Measurements from ENCODE around the gene RNASE3.
"Not testable (repeated sequence)": the region's sequence is repeated elsewhere in the genome, so short reads cannot be mapped to it uniquely, and the experiment has no call there.

RNASE3 gene

DNA sequence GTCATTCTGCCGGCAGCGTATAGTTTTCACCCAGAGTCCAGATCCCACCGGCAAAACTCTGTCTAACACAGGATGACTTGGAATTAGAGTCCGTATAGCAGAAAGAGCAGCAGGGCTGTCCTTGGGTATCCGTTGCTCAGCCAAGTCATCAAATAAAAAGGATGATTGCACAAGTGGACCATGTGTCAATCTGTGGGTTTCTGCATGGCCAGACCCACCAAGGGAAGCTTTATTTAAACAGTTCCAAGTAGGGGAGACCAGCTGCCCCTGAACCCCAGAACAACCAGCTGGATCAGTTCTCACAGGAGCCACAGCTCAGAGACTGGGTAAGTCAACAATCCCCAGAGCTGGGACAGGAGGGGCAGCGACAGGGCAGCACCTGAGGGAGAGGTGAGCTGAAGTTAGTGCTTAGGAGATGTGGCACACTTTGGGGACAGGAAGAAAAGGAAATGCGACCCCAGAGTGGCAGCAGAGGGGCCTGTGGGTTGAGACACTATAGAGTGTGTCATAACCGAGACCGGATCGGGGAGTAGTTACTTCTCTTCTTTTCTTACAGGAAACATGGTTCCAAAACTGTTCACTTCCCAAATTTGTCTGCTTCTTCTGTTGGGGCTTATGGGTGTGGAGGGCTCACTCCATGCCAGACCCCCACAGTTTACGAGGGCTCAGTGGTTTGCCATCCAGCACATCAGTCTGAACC lies at the start of gene RNASE3:
Gene RNASE3, plus strand, starts transcription at position 260 of the 700 bp plus-strand sequence. Its CDS starts 302 bp downstream, at position 562.
- DNase-seq = not testable (repeated sequence)

- no peak for DNase-seq
These were observed 44.6 kb upstream of the RNASE3 start for GRCh38 chr14:20846560-20846959.

- no peak for DNase-seq
These were observed 42.8 kb upstream of the RNASE3 start for GRCh38 chr14:20848316-20848954.

GRCh38 chr14:20848955-20849570 lies 42.1 kb upstream of the RNASE3 start:
- DNase-seq = no peak

- DNase-seq = no peak
These were observed 38.1 kb upstream of the RNASE3 start for GRCh38 chr14:20853042-20853441.

GRCh38 chr14:20855652-20856291 lies 35.4 kb upstream of the RNASE3 start:
- DNase-seq = no peak

DNA sequence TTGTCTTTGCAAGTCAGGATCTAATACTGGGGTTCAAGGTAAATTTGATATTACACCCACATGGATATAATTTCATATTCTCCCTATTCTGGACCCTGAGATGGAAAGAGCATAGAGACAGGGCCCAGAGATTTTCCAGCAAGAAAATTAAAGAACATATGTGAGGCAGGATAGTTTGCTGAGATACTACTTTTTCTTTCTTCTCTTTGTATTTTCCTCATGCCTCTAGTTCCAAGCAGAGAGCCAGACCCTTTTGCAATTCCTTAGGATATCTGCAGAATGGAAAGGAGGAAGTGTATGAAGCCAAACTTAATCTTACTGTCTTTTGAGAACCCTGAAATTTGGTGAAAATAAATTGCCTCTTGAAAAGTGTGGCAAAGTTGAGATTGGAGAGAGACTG lies 34.0 kb upstream of the RNASE3 start:
- no peak for DNase-seq

- DNase-seq = no peak
These were observed 33.4 kb upstream of the RNASE3 start for GRCh38 chr14:20857630-20858261.

- DNase-seq = no peak
These were observed 25.0 kb upstream of the RNASE3 start for GRCh38 chr14:20866194-20866593.

- no peak for DNase-seq
These were observed 24.2 kb upstream of the RNASE3 start for GRCh38 chr14:20866963-20867362.

DNA sequence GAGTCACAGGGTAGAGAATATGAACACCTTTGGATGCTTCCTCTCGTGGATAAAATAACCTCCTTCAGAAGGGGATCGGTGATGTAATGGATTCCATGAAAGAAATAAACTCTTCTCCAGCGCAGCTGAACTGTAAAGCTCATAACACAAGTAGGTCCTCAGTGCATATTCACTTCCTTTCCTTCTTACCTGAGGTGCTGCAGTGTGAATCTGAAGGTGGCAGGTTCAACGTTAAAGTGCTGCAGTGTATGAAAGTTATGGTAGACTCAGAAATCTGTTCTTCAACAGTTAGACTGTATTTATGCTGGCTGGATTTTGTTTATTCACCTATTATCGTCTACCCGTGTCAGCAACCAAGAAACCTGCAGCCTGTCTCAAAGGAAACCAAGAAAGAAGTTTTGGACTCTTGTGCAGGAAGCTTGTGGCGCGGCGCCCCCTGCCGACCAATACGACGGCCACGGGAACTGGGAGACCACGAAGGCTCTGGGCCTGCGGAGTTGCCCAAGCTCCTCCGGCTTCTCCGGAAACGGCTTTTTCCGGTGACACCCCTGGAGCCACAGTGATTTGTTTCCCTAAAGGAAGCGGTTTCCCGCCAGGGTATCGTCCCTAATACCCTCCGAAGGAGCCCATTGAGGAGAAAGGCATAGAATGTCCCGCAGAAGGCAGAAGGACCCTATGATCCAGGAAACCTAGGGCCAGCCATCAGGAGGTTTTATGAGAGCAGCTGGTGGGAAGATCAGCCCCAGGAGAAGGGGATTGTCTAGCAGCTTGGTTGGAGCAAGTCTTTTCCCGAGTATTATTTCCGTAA lies 17.6 kb upstream of the RNASE3 start:
- no peak for DNase-seq

GRCh38 chr14:20877016-20877415 lies 14.2 kb upstream of the RNASE3 start:
- no peak for DNase-seq

DNA sequence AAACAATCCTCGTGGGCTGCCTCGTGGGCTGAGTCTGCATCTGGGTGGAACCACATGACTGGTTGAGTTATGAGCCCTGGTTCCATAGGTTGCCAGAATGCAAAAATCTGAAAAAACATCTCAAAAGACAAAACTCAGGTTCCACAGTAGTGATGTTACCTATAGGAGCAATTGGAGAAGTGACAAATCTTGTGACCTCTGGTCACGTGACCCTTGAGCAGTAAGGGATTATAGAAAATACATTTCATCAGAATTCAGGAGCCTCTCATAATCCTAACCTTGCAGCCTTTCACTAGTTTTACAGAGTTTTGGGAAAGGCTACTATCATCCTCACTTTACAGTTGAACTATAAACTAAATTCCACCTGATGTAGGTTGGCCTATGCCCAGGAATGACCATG lies 12.5 kb upstream of the RNASE3 start:
- no peak for DNase-seq

- DNase-seq = not testable (repeated sequence)
These were observed 10.0 kb upstream of the RNASE3 start for GRCh38 chr14:20881229-20881628.

DNA sequence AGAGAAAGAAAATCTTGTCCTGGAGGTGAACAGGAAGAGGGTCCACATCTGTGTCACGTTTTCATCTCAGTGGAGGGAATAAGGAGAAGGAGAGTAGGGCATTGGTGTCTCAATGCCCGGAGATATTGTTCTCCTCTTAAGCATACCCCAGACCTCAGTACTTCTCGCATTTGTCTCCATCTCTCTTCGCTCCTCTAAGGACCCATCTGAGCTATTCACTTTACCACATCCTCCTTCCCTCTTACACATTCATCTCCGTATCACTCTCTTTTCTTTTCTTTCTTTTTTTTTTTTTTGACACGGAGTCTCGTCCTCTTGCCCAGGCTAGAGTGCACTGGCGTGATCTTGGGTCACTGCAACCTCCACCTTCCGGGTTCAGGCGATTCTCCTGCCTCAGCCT lies 8.4 kb upstream of the RNASE3 start:
- DNase-seq = not testable (repeated sequence)

- DNase-seq = not testable (repeated sequence)
These were observed 2.8 kb upstream of the RNASE3 start for GRCh38 chr14:20888411-20888810.

- DNase-seq = not testable (repeated sequence)
These were observed 4.1 kb downstream of the RNASE3 start for GRCh38 chr14:20895322-20895721.

GRCh38 chr14:20904393-20905029 lies 13.3 kb downstream of the RNASE3 start:
- no peak for DNase-seq

DNA sequence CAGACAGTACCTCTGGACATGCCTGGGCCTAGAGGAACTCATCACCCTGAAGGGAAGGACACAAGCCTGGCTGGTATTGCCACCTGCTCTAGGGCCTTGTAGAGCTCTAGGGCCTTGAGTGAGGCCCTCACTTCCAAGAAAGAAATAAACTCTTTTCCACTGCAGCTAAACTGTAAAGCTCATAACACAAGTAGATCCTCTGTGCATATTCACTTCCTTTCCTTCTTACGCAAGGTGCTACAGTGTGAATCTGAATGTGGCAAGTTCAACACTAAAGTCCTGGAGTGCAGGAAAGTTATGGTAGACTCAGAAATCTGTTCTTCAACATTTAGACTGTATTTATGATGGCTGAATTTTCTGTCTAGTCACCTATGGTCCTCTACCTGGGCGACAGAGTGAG lies 14.5 kb downstream of the RNASE3 start:
- DNase-seq = no peak

DNA sequence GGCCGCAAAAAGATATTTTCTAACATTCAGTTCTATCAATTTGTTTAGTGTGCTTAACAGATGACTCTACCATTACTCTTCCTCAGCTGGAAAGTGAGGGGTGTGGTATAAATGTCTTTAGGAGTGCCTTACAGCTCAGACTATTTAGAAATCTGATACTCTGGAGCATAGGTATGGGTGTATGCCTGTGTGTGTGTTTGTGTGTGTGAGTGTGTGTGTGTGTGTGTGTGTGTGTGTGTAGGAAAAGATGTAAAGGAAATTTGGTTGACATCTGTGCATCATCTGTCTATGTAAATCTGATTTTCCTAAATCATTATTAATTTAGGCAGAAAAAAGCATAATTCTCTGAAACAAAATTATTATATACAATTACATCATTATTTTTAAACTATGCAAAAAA lies 16.0 kb downstream of the RNASE3 start:
- DNase-seq = no peak

DNA sequence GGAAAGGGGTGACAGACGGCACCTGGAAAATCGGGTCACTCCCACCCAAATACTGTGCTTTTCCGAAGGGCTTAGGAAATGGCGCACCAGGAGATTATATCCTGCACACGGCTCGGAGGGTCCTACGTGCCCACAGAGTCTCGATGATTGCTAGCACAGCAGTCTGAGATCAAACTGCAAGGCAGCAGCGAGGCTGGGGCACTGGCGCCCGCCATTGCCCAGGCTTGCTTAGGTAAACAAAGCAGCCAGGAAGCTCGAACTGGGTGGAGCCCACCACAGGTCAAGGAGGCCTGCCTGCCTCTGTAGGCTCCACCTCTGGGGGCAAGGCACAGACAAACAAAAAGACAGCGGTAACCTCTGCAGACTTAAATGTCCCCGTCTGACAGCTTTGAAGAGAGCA lies 19.6 kb downstream of the RNASE3 start:
- DNase-seq = not testable (repeated sequence)

All from NCI-H187 treated with DMSO at 0.1 percent for 48 hours (cell line).